Activated effector memory CD4-positive, alpha-beta T cell treated with Interleukin-2 at 50 U/mL for 16 hours (primary cell): ENCODE results near the gene FCGBP.
A peak's percentile ranks its signal among the peaks of the same experiment; 100 is the strongest.

Source experiments
- DNase-seq: peaks from one replicate; pipeline ENCODE4 v3.0.0-alpha.2; 2020

FCGBP gene

DNA sequence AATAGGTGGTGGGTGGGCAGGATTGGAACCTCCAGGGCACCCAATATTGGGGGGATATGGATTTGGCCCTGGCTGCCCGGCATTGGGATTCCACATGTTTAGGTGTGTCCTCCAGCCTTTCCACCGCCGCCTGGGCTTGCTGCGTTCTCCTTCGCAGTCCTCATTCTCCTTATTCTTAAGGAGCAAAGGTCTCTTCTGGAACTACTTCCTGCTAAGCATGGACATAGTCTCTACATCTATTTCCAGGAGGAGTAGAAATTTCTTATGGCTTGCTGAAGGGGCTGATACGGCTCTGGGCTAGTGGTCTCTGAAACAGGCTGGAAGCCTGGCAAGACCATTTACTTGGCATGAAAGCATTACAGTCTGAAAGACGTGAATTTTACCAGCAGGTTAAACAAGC is 9.2 kb upstream of the FCGBP start:
- no peak for DNase-seq

DNA sequence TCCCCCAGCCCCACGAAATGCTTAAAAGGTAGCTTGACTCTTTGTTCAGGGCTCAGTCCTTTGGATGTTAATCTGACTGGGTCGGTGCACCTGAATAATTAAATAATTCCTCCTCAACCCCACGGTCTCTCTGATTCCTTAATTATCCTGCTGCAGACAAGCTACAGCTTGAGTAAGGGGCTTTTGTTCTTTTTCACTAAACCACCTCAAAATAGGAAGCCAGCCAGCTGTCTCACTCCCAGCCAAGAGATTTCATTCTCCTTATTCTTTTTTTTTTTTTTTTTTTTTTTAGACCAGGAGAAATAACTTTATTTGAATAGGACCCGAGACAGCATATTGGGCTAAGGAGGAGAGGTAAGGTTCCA is 7.9 kb upstream of the FCGBP start:
- no peak for DNase-seq

DNA sequence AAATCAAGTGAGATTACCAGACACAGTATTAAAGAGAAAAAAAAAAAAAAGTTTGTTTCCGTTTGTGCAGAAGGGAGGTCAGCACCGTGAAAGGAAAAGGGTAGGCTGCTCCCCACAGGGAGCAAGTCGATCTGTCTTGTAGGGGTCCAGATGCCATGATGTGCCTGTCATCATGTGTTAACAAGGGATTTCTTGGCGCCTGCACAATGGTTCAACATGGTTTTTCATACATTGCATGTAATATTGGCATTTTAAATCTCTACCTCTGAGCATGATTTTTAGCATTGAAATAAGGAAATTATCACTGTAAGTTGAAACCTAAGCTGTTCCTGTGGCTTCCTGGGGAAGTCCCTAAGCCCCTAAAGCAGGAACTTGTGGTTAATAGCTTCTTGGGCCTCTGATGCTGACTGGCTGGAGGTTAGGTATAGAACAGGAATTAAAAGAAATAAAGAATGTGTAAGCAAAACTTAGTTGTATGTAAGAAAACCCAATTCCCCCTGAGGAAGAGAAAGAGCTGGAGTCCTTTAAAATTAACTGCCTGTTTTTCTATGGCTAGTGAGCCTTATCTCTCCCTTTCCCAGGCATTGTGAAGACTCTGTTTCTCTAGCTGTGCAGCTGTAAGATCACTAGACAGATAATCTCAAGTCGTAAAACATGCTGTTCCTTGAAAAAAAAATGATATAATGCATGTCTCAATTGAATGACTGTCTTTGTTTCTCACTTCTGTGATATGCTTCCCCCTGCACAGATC is 7.4 kb upstream of the FCGBP start:
- DNase-seq = peak; percentile 31

DNA sequence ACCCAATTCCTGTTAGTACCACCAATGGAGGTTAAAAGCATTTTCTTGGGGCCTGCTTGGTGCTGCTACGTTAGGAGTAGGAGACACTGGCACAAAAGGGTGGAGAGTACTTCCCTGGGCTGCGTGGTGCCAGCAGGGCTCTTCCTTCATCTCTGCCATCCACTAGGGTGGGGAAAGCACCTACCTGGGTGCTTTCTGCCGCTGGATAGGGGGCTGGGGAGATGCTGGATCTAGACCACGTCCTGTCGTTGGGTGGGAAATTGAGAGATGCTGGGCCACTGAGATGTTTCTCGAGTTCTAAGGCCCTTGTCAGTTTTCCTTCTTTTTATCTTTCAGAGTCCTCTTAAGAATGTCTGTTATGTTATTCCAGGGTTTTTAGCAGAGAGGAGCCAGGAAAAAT is 6.7 kb upstream of the FCGBP start:
- no peak for DNase-seq

DNA sequence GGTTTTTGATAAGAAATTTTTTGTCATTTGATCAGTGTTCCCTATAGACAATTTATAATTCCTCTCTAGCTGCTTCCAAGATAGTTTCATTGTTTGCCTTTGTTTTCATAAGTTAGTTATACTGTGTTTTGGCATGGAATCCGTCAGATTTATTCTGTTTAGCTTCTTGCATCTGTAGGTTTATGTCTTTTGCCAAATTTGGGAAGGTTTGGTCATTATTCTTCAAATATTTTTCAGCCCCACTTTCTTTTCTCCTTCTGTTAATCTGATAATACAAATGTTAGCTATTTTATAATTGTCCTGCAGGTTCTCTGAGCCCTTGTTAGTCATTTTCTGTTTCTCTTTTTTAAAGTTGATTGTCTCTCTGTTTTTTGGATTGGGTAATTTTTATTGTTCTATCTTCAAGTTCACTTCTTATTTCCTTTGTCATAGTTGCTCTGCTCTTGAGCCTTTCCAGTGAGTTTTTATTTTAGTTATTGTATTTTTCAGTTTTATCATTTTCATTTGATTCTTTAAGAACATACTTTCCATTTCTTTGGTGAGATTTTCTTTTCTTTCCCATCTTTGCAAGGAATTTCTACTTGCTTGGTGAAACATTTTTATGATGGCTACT is 5.9 kb upstream of the FCGBP start:
- DNase-seq = no peak

DNA sequence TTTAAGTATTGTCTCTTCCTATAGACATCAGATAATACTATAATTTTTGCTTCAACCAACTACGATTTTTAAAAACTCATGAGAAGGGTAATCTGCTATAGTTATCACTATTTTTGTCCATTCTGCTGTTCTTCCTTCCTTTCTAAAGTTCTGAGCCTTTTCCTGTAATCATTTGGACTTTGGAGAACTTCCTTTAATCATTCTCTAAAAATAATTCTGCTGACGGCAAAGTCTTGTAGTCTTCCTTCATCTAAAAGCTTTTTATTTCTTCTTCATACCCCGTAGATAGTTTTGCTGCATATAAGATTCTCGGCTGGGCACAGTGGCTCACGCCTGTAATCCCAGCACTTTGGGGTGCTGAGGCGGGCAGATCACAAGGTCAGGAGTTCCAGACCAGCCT is 5.1 kb upstream of the FCGBP start:
- DNase-seq = no peak

DNA sequence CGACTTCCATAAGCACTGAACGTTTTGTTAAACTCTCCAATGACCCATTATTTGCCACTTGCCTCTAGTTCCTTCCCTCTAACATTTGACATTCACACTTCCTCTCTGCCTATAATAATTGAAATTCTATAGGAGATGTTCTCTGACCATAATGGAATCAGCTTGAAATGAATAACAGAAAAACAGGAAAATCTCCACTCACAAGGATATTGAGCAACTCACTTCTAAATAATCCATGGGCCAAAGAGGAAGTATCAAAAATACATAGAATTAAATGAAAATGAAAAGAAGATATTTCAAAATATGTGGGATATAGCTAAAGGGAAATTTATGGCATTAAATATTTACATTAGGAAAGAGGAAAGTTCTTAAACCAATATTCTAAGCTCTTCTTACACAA is 3.4 kb upstream of the FCGBP start:
- DNase-seq = no peak

DNA sequence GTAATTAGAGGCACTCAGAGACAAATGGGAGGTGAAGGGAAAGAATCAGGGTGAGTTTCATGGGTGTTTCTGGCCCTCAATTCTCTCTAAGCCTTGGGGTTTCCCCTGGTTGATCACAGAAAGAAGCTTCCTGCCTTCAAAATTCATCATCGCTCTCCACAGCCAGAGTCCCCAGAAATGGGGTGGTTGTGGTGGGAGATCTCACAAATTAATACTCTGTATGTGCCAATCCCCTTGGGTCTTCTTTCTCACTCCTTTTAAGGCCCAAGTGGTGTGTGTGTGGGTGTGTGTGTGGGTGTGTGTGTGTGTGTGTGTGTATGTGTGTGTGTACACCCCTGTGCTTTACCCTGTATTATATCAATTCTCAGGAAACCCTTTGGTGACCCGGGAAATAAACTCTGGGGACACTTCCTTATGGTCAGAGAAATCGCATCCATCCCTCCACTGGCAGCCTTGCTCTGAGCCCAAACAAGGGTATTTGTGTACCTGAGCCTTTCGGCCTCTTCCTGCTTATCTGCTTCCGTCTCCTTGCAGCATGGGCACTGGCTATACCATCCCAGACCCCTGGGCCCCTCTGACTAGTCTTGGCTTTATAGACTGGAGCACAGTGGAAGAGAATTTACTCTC is 2.8 kb upstream of the FCGBP start:
- DNase-seq = no peak

DNA sequence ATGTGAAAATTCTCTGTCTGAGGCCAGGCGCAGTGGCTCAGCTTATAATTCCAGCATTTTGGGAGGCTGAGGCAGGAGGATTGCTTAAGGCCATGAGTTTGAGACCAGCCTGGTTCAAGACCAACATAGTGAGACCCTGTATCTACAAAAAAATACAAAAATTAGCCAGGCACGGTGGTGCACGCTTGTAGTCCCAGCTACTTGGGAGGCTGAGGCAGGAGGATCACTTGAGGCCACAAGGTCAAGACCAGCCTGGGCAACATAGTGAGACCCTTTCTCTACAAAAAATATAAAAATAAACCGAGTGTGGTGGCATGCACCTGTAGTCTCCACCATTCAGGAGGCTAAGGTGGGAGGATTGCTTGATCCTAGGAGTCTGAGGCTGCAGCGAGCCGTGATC is 2.2 kb upstream of the FCGBP start:
- no peak for DNase-seq

DNA sequence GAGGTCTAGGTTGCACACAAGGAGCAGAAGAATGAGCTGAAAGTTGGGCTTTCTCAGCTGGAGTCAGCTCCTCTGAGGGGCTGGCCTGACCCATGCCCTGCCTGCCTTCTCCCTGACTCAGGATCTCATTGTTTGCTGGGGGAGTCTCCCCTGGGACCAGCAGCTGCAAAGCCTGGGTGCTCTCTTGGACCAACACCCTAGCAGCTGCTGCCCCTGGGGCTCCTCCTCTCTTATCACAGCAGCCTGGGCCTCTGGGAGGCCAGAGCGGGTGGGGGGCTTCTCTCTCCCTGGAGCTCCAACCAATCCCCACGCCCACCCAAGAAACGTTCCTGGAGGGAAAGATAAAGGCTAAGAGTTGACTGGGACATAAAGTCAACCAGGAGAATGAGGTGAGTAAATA is 1.6 kb upstream of the FCGBP start:
- no peak for DNase-seq

DNA sequence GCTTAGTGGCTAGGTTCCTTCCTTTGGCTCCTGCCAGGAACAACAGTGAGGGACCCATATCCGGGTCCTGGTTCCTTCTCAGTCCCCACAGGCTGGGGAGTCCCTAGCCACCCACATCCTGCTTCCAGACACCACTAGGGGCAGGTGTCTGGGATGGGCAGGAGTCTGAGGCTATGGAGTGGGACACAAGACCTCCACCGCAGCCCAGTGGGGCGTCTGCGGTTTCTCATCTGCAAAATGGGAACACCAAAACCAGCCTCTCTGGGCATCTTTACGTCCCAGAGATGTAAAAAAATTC is 879 bp upstream of the FCGBP start:
- DNase-seq = no peak

DNA sequence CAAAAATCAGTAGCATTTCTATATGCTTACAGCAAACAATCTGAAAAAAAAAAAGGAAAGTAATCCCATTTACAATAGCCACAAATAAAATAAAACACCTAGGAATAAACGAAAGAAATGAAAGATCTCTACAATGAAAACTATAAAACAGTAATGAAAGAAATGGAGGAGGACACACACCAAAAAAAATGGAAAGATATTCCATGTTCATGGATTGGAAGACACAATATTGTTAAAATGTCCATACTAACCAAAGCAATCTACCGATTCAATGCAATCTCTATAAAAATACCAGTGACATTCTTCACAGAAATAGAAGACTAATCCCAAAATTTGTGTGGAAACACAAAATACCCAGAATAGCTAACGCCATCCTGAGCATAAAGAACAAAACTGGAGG is 4.7 kb downstream of the FCGBP start:
- DNase-seq = no peak

DNA sequence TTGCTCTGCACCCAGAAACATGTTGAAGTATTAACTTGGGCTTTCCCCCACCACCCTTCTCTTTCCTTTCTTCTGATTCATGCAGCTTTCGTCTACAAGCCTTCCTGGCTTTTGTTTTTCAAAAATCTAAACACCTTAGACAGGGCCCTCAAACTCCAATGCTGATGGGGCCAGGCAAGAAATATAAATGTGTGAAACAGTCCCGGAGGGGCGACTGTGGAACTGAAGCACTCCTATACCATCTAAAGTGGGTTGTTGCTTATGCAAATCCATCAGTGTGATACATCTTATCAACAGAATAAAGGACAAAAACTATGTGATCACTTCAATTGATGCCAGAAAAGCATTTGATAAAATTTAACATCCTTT is 6.1 kb downstream of the FCGBP start:
- DNase-seq = no peak

DNA sequence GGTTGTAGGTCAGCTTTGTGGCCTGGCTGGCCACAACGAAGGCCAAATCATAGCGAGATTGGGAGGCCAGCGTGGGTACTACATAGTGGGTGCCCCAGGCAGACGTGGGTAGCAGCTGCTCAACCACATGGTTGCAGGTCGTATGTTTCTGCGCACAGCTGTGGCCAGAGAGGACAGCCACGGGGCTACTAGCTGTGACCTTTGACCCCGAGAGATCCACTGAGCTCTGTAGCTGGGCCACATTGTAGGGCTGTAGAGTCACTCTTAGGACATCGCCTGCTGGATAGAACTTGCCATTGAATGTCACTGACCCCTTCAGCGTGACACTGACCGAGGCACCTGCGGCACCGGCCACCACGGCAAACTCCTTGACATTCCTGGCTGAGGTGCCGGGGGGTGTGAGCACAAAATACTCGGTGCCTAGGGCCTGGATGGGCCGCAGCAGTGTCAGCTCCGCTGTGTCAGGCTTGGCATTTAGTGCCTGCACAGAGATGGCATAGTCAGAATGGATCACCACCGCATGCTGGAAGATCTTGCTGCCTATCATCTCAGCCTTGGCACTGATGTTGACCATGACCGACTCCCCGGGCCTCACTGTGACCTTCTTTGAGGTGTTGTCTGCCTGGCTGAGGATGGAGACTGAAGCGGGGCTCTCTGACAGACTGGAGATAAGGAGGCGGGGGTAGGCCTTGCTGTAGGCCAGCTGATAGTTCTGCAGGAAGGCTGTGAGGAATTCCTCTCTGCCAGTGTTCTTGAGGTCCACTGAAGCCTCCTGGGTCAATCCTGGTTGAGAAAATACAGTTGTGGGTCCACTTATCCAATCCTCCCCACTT is 6.7 kb downstream of the FCGBP start:
- no peak for DNase-seq

DNA sequence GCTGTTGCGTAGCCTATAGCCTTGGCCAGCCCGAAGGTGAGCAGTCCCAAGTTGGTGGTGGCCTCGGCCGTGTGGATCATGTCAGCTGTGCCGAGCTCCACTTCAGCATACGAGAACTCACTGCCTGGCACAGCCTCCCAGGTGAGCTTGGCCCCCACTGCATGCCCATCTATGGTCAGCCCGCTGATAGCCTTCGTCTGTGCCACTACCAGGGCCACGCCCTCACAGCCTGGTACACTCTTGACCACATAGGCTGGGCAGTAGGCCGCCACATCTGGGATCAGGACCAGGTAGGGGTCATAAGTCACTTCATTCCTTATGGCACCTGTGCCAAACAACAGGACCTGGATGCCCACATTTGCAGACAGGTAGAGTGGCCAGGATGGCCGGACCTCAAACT is 7.4 kb downstream of the FCGBP start:
- no peak for DNase-seq

DNA sequence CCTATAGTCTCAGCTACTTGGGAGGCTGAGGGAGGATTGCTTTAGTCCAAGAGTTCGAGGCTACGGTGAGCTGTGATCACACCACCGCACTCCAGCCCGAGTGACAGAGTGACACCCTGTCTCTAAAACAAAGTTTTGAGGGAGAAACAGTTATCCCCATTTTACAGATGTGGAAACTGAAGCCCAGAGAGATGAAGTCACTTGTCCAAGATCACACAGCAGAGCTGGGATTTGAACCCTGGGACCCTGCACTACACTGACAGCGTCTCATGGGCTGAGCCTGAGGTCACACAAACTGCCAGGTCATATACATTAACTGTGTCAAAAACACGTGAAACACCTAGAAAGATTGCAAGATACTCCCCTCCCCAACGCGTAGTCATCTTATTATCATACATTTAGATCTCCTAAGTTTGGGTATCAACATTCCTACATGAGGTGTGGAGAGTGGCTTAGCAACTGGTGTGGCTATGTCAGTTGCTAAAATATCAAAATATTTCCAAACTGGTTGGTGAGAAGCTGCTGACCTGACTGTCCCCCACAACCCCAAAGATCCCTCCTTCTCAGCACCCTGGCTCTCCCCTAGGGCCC is 8.2 kb downstream of the FCGBP start:
- no peak for DNase-seq

DNA sequence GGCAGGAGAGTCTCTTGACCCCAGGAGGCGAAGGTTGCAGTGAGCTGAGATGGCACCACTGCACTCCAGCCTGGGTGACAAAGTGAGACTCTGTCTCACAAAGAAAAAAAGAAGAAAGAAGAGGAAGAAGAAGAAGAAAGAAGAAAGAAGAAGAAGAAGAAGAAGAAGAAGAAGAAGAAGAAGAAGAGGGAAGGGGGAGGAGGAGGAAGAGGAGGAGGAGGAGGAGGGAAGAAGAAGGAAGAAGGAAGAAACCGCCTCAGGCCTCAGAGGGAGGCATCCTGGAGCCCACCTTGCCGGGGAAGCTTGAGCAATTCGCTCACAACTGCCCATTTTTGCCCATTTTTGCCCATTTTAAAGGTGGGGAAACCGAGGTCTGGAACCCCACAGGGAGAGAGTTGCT is 9.5 kb downstream of the FCGBP start:
- DNase-seq = no peak

DNA sequence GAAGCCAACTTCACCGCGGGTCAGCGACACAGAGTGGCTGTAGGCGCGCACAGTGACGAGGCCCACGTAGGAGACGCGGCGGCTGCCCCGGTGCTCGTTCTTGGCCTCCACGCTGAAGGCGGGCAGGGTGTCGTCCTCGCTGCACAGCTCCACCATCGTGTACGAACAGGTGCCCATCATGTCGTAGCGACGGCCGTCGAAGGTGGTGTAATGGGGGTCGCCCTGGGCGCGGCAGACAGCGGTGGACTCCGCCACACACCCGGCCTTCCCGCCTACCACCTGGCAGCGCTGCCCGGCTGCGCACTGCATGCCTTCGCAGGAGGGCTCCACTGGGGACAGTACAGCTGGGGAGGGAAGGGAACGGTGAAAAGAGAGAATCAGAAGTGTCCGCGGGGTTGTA is 10.0 kb downstream of the FCGBP start:
- no peak for DNase-seq

DNA sequence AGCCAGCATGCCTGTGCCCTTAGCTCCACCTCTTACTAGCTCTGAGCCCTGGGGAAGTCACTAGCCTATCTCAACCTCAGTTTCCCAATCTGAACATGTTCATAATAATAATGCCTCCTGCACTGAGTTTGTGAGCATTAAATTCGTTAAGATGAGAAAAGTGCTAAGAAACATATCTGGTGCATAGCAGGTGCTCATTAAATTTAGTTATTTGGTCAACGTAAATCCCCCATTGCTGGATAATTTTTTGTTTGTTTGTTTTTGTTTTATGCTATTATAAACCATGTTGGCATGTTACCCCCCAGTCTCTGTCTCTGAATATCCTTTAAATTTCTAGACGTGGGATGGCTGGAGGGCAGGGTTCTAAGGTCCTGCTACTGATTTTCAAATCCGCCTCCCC is 10.6 kb downstream of the FCGBP start:
- no peak for DNase-seq

DNA sequence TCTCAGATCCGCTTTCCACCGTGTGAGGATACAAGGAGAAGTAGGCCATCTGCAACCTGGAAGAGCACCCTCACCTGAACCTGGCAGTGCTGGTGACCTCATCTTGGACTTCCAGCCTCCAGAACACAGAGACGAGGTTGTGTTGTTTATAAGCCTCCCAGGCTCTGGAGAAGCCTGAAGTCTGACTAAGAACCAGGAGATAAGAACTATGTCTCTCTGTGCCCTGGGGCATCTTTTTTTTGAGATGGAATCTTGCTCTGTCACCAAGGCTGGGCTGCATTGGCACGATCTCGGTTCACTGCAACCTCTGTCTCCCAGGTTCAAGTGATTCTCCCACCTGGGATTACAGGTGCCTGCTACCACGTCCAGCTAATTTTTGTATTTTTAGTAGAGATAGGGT is 14.5 kb downstream of the FCGBP start:
- DNase-seq = no peak

DNA sequence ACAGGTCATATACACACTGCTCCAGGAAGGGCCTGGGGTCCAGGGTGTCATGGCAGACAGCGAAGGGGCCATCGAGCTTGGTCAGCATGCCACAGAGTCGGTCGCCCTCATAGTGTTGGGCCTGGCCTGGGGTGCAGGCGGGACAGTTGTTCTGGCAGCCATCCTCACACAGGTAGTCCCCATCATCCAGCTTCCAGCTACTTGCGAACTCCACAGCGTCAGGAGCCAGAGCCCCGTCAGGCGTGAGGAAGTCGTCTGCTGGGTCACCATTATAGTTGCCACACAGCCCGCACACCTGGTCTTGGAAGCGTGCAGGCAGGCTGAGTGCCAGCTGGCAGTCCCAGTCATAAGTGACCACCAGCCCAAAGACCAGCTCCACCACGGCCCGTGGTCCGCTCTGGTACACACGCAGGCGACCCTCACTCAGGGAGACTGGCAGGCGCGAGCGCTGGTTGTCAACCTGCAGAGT is 16.2 kb downstream of the FCGBP start:
- DNase-seq = no peak

DNA sequence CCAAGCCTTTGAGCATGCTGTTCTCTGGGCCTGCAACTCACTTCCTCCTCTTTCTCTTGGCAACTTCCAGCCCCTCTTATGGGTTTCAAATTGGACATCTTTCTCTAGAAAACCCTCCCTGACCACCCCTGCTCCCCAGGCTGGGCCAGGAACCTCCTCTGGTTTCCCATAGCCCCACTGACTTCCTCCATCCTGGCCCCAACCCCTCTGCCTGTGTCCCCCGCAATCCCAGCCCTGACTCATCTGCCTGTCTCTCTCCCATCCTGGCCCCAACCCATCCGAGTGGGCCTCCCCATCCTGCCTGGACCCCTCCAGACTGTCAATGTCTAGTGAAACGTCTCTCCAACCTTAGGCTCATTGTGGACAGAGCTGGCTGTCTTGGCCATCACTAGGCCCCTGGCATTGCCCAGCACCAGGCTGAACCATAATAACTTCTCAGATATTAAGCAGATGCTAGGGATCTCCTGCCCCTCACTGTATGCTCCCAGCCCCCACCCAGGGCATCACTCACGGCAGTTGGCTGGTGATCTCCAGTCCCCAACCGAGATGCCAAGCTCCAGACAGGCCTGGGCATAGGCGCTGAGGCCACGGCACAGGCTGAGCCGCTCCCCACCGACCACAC is 16.8 kb downstream of the FCGBP start:
- DNase-seq = no peak

DNA sequence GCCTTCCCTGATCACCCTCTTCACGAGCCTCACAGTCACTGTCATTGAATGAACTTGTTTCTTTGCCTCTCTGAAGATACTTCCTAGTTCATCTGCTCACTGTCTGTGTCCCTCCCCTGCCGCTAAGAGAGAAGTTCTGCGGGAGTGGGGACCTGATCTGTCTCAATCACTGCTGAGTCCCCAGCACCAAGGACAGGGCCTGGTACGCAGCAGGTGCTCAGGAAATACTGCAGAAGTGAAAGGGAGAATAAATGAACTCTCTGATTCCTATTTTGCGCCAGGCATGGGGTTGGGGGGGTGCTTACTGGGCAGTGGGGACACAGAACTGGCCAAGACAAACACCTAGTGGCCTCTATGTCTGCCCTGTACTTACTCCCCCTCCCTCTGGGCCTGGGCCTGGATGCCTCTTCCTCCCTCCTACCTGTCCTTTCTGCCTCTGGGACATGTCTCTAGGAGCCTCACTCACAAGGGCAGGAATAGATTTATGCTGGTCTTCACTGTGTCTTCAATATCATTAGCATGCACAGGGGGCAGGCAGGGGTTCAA is 17.5 kb downstream of the FCGBP start:
- no peak for DNase-seq
